ENCODE data around the gene CD99.

- TF ChIP-seq CTCF (IDR thresholded peaks at IDR 0.05) = no peak
- no peak for TF ChIP-seq POLR2A (IDR thresholded peaks at IDR 0.05)
Observed at GRCh38 chrX:2642146-2642545, 48.9 kb upstream of the CD99 start.
